GM23338 (cell line): Measurements from ENCODE around the gene RAB41. TPM values are rescaled to one million over a fixed set of nuclear protein-coding genes. Genes with fewer than 3 reads are reported as not detected.
"Not testable (repeated sequence)": the region's sequence is repeated elsewhere in the genome, so short reads cannot be mapped to it uniquely, and the experiment has no call there.

Experiments
- ATAC-seq: fragments of 200-7000 bp; cut with Tn5 transposase; 3 replicates; pipeline ENCODE4 v1.9.1; 2020
- DNase-seq: peaks from one replicate; pipeline ENCODE4 v3.0.0-alpha.2; 2015; ENCODE audit warnings: low spot score
- H2AFZ ChIP-seq: fragments of 200-600 bp; sonication (generic); 2 replicates; pipeline ENCODE4 v1.8.0; 2016; ENCODE audit warnings: antibody characterized with exemption, mild to moderate bottlenecking, moderate library complexity
- H3F3A ChIP-seq: fragments of 200-600 bp; sonication (generic); replicated peaks from 2 replicates; pipeline ENCODE4 v1.8.0; 2017; ENCODE audit warnings: antibody characterized with exemption, mixed run types, low read depth
- H3K27ac ChIP-seq: fragments of 200-600 bp; sonication (generic); 2 replicates; pipeline ENCODE4 v1.6.1; 2016; ENCODE audit warnings: low read depth
- H3K27me3 ChIP-seq: fragments of 200-600 bp; sonication (generic); 2 replicates; pipeline ENCODE4 v1.8.0; 2016; ENCODE audit warnings: mild to moderate bottlenecking, mixed run types, moderate library complexity; ENCODE audit not compliant: insufficient read depth
- H3K36me3 ChIP-seq: fragments of 200-600 bp; sonication (generic); 2 replicates; pipeline ENCODE4 v1.8.0; 2016; ENCODE audit warnings: mild to moderate bottlenecking; ENCODE audit not compliant: insufficient read depth
- H3K4me1 ChIP-seq: fragments of 200-600 bp; sonication (generic); 2 replicates; pipeline ENCODE4 v1.8.0; 2016; ENCODE audit warnings: mild to moderate bottlenecking, moderate library complexity; ENCODE audit not compliant: insufficient read depth
- H3K4me2 ChIP-seq: fragments of 200-600 bp; sonication (generic); 2 replicates; pipeline ENCODE4 v1.7.1; 2017; ENCODE audit warnings: mixed run types
- H3K4me3 ChIP-seq: fragments of 200-600 bp; sonication (generic); 2 replicates; pipeline ENCODE4 v1.6.1; 2016; ENCODE audit warnings: mixed run types
- H3K79me2 ChIP-seq: fragments of 200-600 bp; sonication (generic); replicated peaks from 2 replicates; pipeline ENCODE4 v1.8.0; 2017; ENCODE audit warnings: mild to moderate bottlenecking; ENCODE audit not compliant: insufficient read depth
- H3K9me2 ChIP-seq: fragments of 200-600 bp; sonication (generic); 2 replicates; pipeline ENCODE4 v1.8.0; 2017; ENCODE audit not compliant: insufficient read depth
- H4K20me1 ChIP-seq: fragments of 200-600 bp; sonication (generic); replicated peaks from 2 replicates; pipeline ENCODE4 v1.8.0; 2017; ENCODE audit warnings: mild to moderate bottlenecking; ENCODE audit not compliant: insufficient read depth
- H3K27ac Mint-ChIP-seq: 2 replicates; pipeline ENCODE4 v1.8.0; 2020; ENCODE audit warnings: inconsistent platforms, mild to moderate bottlenecking, moderate library complexity, mixed read lengths
- H3K27me3 Mint-ChIP-seq: 3 replicates; pipeline ENCODE4 v1.8.0; 2022; ENCODE audit warnings: low read depth, mild to moderate bottlenecking, moderate library complexity, mixed read lengths, inconsistent platforms; ENCODE audit not compliant: insufficient read depth, poor library complexity
- H3K36me3 Mint-ChIP-seq: 3 replicates; pipeline ENCODE4 v1.8.0; 2021; ENCODE audit warnings: low read depth, mild to moderate bottlenecking, inconsistent platforms, moderate library complexity, mixed read lengths
- H3K4me1 Mint-ChIP-seq: 3 replicates; pipeline ENCODE4 v1.8.0; 2020; ENCODE audit warnings: mild to moderate bottlenecking, inconsistent platforms, mixed read lengths
- H3K4me3 Mint-ChIP-seq: 3 replicates; pipeline ENCODE4 v1.8.0; 2021; ENCODE audit warnings: moderate library complexity, mild to moderate bottlenecking, inconsistent platforms, mixed read lengths
- H3K9me3 Mint-ChIP-seq: 3 replicates; pipeline ENCODE4 v1.8.0; 2020; ENCODE audit warnings: moderate library complexity, mild to moderate bottlenecking, inconsistent platforms, mixed read lengths
- STAT1 ChIP-seq: IDR thresholded peaks from one replicate; pipeline ENCODE4 v1.6.1; 2016; ENCODE audit warnings: antibody characterized with exemption; ENCODE audit not compliant: unreplicated experiment
- ZNF331 ChIP-seq: fragments of 250-450 bp; sonication (Bioruptor Pico); IDR thresholded peaks from 2 replicates; pipeline ENCODE4 v1.5.0; 2020; ENCODE audit warnings: low read depth, mild to moderate bottlenecking, moderate library complexity
- polyA plus RNA-seq: library from polyadenylated mRNA; unstranded; fragments of >200 nt; fragmentation: Nextera tagmentation; extraction: Ambion mirVana; gene quantifications from 2 replicates; pipeline ENCODE4 v1.2.1, GENCODE V29; 2016
- total RNA-seq: library from RNA; depleted of rRNA; stranded (reverse); fragments of >200 nt; shearing (Covaris generic); gene quantifications from 2 replicates; pipeline ENCODE4 v1.2.3, GENCODE V29; 2014
- TF ChIP-seq, protein P1 (sequence below), 2 experiments: fragments of 200-600 bp in 1 of 2; sonication (generic) in 1 of 2; conservative IDR thresholded peaks; 2 replicates each; pipeline versions ENCODE4 v1.5.1 to v1.6.1; 2016 to 2017; ENCODE audit warnings: antibody characterized with exemption in 2 of 2, low read depth in 2 of 2, mild to moderate bottlenecking in 2 of 2, moderate library complexity in 1 of 2
- TF ChIP-seq, protein P2 (sequence below): IDR thresholded peaks from one replicate; pipeline ENCODE4 v1.6.1; 2018; ENCODE audit warnings: antibody characterized with exemption; ENCODE audit not compliant: unreplicated experiment
- TF ChIP-seq, protein P3 (sequence below): fragments of 250-450 bp; sonication (Bioruptor Pico); IDR thresholded peaks from 2 replicates; pipeline ENCODE4 v1.5.0; 2020; ENCODE audit warnings: mild to moderate bottlenecking, moderate library complexity

The RAB41 gene
- total and polyA plus RNA-seq, 2 experiments from 2014 or later = not detected

DNA sequence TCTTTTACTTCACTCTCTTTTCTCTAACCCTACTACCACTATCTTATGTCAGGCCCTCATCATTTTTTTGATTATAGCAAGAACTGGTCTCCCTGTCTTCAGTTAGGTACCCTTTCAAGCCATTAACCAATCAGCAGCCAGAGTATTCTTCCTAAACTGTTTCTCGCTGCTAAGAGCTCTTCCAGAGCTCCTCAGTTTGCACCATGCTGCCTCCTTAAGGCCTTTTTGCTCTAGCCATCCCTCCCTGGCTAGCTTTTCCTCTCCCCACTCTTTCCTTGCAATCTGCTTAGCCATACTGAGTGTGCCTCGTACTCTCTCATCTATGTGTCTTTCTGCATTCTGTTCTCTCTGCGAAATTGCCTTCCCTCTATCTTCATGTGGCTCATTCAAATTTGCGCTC, 40.8 kb downstream of the RAB41 start:
- ATAC-seq = no peak
- H3K27me3 ChIP-seq = no peaks in the 10 kb centered on the region
- DNase-seq = peak; percentile 4

DNA sequence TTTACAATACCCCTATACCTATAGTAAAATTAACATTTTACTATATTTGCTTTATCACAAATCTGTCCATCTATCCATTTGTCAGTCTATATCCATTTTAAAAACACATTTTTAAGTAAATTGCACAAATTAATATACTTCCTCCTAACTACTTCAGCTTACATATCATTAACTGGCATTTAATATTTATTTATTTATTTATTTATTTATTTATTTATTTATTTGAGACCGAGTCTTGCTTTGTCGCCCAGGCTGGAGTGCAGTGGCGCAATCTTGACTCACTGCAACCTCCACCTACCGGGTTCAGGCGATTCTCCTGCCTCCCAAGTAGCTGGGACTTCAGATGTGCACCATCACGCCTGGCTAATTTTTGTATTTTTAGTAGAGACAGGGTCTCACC, 41.7 kb downstream of the RAB41 start:
- H3K4me3 Mint-ChIP-seq, H3K4me3 ChIP-seq, H3K4me1 ChIP-seq, ATAC-seq, H3F3A ChIP-seq, H3K9me2 ChIP-seq, H3K27ac Mint-ChIP-seq, H3K27me3 ChIP-seq, H3K27ac ChIP-seq, H2AFZ ChIP-seq, H3K4me2 ChIP-seq, H3K9me3 Mint-ChIP-seq, H3K36me3 Mint-ChIP-seq, H3K36me3 ChIP-seq, H3K79me2 ChIP-seq, H4K20me1 ChIP-seq, H3K4me1 Mint-ChIP-seq, DNase-seq, H3K27me3 Mint-ChIP-seq: not testable (repeated sequence)

More for the DNA sequence above, 40.8 kb downstream of the RAB41 start:
- H3K4me1 ChIP-seq = no peaks in the 10 kb centered on the region
- 0 out of 2 replicates have a peak overlapping the region, but pooled peaks have one; percentile 8 for H3K27ac Mint-ChIP-seq
- no peaks in the 10 kb centered on the region for H3K9me2 ChIP-seq
- H3K4me3 ChIP-seq = no peak overlapping the region
- no peaks in the 10 kb centered on the region for H4K20me1 ChIP-seq
- no peaks in the 10 kb centered on the region for H3K36me3 ChIP-seq
- no peak for TF ChIP-seq STAT1
- TF ChIP-seq, protein P1, sequence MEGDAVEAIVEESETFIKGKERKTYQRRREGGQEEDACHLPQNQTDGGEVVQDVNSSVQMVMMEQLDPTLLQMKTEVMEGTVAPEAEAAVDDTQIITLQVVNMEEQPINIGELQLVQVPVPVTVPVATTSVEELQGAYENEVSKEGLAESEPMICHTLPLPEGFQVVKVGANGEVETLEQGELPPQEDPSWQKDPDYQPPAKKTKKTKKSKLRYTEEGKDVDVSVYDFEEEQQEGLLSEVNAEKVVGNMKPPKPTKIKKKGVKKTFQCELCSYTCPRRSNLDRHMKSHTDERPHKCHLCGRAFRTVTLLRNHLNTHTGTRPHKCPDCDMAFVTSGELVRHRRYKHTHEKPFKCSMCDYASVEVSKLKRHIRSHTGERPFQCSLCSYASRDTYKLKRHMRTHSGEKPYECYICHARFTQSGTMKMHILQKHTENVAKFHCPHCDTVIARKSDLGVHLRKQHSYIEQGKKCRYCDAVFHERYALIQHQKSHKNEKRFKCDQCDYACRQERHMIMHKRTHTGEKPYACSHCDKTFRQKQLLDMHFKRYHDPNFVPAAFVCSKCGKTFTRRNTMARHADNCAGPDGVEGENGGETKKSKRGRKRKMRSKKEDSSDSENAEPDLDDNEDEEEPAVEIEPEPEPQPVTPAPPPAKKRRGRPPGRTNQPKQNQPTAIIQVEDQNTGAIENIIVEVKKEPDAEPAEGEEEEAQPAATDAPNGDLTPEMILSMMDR (conservative IDR thresholded peaks at IDR 0.05; ENCODE audit: low read depth in 2 of 2) = 0 out of 4 replicates have a peak, but pooled peaks of 1 of the 2 experiments have one; percentile 22
- no peaks in the 10 kb centered on the region for H3K79me2 ChIP-seq
- no peak overlapping the region for H3K27ac ChIP-seq
- H2AFZ ChIP-seq = no peak overlapping the region
- H3K4me3 Mint-ChIP-seq = no peak overlapping the region
- no peak overlapping the region for H3K4me2 ChIP-seq
- peaks cover 2% of the 10 kb centered on the region; the same call in 2 of the 3 replicates for H3K4me1 Mint-ChIP-seq
- H3F3A ChIP-seq = no peaks in the 10 kb centered on the region
- no peaks in the 10 kb centered on the region for H3K27me3 Mint-ChIP-seq
- H3K9me3 Mint-ChIP-seq = no peaks in the 10 kb centered on the region
- H3K36me3 Mint-ChIP-seq = no peaks in the 10 kb centered on the region

DNA sequence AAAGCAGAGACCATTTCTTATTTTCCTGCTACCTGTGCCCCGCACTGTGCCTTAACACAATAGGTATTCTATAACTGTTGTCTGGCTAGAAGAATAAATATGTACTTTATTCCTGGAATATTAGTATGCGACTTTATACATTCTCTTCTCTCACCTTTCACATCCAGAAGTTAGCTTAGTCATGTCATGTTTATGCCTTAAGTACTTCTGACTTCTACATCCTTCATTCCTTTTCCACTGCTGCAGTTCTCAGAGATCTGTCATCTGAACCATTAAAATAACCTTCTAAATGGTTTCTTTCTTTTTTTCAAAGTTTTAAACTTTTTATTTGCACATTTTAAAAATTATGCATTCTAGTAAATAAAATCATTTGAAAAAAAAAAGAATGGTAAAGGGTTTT, 42.4 kb downstream of the RAB41 start:
- ATAC-seq (no peak), DNase-seq (no peak)
- no peak overlapping the region for H3K27ac Mint-ChIP-seq
- TF ChIP-seq, protein P2, sequence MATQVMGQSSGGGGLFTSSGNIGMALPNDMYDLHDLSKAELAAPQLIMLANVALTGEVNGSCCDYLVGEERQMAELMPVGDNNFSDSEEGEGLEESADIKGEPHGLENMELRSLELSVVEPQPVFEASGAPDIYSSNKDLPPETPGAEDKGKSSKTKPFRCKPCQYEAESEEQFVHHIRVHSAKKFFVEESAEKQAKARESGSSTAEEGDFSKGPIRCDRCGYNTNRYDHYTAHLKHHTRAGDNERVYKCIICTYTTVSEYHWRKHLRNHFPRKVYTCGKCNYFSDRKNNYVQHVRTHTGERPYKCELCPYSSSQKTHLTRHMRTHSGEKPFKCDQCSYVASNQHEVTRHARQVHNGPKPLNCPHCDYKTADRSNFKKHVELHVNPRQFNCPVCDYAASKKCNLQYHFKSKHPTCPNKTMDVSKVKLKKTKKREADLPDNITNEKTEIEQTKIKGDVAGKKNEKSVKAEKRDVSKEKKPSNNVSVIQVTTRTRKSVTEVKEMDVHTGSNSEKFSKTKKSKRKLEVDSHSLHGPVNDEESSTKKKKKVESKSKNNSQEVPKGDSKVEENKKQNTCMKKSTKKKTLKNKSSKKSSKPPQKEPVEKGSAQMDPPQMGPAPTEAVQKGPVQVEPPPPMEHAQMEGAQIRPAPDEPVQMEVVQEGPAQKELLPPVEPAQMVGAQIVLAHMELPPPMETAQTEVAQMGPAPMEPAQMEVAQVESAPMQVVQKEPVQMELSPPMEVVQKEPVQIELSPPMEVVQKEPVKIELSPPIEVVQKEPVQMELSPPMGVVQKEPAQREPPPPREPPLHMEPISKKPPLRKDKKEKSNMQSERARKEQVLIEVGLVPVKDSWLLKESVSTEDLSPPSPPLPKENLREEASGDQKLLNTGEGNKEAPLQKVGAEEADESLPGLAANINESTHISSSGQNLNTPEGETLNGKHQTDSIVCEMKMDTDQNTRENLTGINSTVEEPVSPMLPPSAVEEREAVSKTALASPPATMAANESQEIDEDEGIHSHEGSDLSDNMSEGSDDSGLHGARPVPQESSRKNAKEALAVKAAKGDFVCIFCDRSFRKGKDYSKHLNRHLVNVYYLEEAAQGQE = no peak
- TF ChIP-seq ZNF331 (CRISPR knock-in tag) (no peak), STAT1 (no peak)
- TF ChIP-seq, protein P3, sequence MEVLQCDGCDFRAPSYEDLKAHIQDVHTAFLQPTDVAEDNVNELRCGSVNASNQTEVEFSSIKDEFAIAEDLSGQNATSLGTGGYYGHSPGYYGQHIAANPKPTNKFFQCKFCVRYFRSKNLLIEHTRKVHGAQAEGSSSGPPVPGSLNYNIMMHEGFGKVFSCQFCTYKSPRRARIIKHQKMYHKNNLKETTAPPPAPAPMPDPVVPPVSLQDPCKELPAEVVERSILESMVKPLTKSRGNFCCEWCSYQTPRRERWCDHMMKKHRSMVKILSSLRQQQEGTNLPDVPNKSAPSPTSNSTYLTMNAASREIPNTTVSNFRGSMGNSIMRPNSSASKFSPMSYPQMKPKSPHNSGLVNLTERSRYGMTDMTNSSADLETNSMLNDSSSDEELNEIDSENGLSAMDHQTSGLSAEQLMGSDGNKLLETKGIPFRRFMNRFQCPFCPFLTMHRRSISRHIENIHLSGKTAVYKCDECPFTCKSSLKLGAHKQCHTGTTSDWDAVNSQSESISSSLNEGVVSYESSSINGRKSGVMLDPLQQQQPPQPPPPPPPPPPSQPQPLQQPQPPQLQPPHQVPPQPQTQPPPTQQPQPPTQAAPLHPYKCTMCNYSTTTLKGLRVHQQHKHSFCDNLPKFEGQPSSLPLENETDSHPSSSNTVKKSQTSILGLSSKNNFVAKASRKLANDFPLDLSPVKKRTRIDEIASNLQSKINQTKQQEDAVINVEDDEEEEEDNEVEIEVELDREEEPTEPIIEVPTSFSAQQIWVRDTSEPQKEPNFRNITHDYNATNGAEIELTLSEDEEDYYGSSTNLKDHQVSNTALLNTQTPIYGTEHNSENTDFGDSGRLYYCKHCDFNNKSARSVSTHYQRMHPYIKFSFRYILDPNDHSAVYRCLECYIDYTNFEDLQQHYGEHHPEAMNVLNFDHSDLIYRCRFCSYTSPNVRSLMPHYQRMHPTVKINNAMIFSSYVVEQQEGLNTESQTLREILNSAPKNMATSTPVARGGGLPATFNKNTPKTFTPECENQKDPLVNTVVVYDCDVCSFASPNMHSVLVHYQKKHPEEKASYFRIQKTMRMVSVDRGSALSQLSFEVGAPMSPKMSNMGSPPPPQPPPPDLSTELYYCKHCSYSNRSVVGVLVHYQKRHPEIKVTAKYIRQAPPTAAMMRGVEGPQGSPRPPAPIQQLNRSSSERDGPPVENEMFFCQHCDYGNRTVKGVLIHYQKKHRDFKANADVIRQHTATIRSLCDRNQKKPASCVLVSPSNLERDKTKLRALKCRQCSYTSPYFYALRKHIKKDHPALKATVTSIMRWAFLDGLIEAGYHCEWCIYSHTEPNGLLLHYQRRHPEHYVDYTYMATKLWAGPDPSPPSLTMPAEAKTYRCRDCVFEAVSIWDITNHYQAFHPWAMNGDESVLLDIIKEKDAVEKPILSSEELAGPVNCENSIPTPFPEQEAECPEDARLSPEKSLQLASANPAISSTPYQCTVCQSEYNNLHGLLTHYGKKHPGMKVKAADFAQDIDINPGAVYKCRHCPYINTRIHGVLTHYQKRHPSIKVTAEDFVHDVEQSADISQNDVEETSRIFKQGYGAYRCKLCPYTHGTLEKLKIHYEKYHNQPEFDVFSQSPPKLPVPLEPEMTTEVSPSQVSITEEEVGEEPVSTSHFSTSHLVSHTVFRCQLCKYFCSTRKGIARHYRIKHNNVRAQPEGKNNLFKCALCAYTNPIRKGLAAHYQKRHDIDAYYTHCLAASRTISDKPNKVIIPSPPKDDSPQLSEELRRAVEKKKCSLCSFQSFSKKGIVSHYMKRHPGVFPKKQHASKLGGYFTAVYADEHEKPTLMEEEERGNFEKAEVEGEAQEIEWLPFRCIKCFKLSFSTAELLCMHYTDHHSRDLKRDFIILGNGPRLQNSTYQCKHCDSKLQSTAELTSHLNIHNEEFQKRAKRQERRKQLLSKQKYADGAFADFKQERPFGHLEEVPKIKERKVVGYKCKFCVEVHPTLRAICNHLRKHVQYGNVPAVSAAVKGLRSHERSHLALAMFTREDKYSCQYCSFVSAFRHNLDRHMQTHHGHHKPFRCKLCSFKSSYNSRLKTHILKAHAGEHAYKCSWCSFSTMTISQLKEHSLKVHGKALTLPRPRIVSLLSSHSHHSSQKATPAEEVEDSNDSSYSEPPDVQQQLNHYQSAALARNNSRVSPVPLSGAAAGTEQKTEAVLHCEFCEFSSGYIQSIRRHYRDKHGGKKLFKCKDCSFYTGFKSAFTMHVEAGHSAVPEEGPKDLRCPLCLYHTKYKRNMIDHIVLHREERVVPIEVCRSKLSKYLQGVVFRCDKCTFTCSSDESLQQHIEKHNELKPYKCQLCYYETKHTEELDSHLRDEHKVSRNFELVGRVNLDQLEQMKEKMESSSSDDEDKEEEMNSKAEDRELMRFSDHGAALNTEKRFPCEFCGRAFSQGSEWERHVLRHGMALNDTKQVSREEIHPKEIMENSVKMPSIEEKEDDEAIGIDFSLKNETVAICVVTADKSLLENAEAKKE (CRISPR knock-in tag) = no peak

More for the DNA sequence above, 42.4 kb downstream of the RAB41 start:
- Histone ChIP-seq H3K4me2 (no peak overlapping the region), H4K20me1 (no peaks in the 10 kb centered on the region), H3K36me3 (no peaks in the 10 kb centered on the region), H3K27ac (no peak overlapping the region), H3K27me3 (no peaks in the 10 kb centered on the region), H3K4me3 (no peak overlapping the region), H2AFZ (no peak overlapping the region), H3K79me2 (no peaks in the 10 kb centered on the region), H3F3A (no peaks in the 10 kb centered on the region), H3K9me2 (no peaks in the 10 kb centered on the region), H3K4me1 (no peaks in the 10 kb centered on the region)
- Mint-ChIP-seq H3K27me3 (no peaks in the 10 kb centered on the region), H3K9me3 (no peaks in the 10 kb centered on the region), H3K4me1 (peaks cover 2% of the 10 kb centered on the region; the same call in 2 of the 3 replicates), H3K36me3 (no peaks in the 10 kb centered on the region), H3K4me3 (no peak overlapping the region)
